Heart right ventricle (tissue), 16 donors: ENCODE results near the gene FZR1. TPM values are rescaled to one million over a fixed set of nuclear protein-coding genes. Genes with fewer than 3 reads are reported as not detected.
A peak's percentile ranks its signal among the peaks of the same experiment; 100 is the strongest.

Source experiments
- ATAC-seq, 8 donors: fragments of 200-7000 bp; cut with Tn5 transposase; one replicate each; pipeline ENCODE4 v1.9.1; 2020; ENCODE audit warnings: mild to moderate bottlenecking in 8 of 8, moderate library complexity in 8 of 8, moderate number of reproducible peaks in 1 of 8
- DNase-seq, 2 donors: peaks; one replicate each; pipeline ENCODE4 v3.0.0-alpha.2; 2020
- H3K27ac ChIP-seq, 10 donors: fragments of 200-600 bp; sonication (generic) in 2 of 10; one replicate each; pipeline versions ENCODE4 v1.5.0 to v1.8.0; 2020 to 2022; ENCODE audit warnings: mild to moderate bottlenecking in 3 of 10
- H3K27me3 ChIP-seq, 7 donors: fragments of 200-600 bp; one replicate each; pipeline ENCODE4 v1.8.0; 2021 to 2022; ENCODE audit warnings: mild to moderate bottlenecking in 2 of 7
- H3K36me3 ChIP-seq, 9 donors: fragments of 200-600 bp; sonication (generic) in 1 of 9; one replicate each; pipeline versions ENCODE4 v1.5.0 to v1.8.0; 2020 to 2022; ENCODE audit warnings: mild to moderate bottlenecking in 2 of 9
- H3K4me1 ChIP-seq, 9 donors: fragments of 200-600 bp; sonication (generic) in 1 of 9; one replicate each; pipeline versions ENCODE4 v1.5.0 to v1.8.0; 2020 to 2022; ENCODE audit warnings: mild to moderate bottlenecking in 4 of 9
- H3K4me3 ChIP-seq, 10 donors: fragments of 200-600 bp; sonication (generic) in 2 of 10; one replicate each; pipeline versions ENCODE4 v1.5.0 to v1.8.0; 2020 to 2022; ENCODE audit warnings: mild to moderate bottlenecking in 7 of 10, moderate library complexity in 2 of 10
- H3K9me3 ChIP-seq, 11 donors: fragments of 200-600 bp in 10 of 11; sonication (generic) in 2 of 11; one replicate each; pipeline versions ENCODE4 v1.5.0 to v1.8.0; 2013 to 2022; ENCODE audit warnings: mild to moderate bottlenecking in 2 of 11, control low read depth in 1 of 11, moderate library complexity in 1 of 11
- CTCF ChIP-seq, 9 donors: fragments of 200-600 bp; sonication (generic) in 2 of 9; IDR thresholded peaks; one replicate each; pipeline versions ENCODE4 v1.5.0 to v1.8.0; 2021 to 2022; ENCODE audit warnings: antibody characterized with exemption in 9 of 9, mild to moderate bottlenecking in 5 of 9, moderate library complexity in 1 of 9
- WGBS, 2 donors: extraction: QIAGEN DNeasy Blood & Tissue Kit; methylation state at CpG; one replicate each; pipeline ENCODE4 v1.1.7; 2013; ENCODE audit warnings: inconsistent platforms in 1 of 2; 5-methylcytosine and 5-hydroxymethylcytosine counted together
- intact Hi-C, 10 donors: fragments of 100-400 bp; cut with DNase I; formaldehyde crosslinking; loops; one replicate each; pipeline versions ENCODE4 v1.11.1 to v1.14.2; 2022
- polyA plus RNA-seq, 2 donors: library from polyadenylated mRNA; stranded (reverse); fragments of 200-250 nt; gene quantifications; one replicate each; pipeline ENCODE4 v1.2.3, GENCODE V29; 2013
- total RNA-seq, 10 donors: library from RNA; stranded (reverse); fragmentation: NEBNext Ultra II Directional in 3 of 10; extraction: Animal tissue kit (Norgen Biotek cat#: 25700) in 3 of 10; gene quantifications; one replicate each; pipeline versions ENCODE4 v1.2.1 to v1.2.4, GENCODE V29; 2021 to 2023
- donor health status: Arrhythmogenic right ventricular cardiomyopathy.
- donor health status: ischemic (EF 13 %, LVEDD 7.1; RV severe dilation, severe dysfunction).
- donor health status: healthy with polysubstance abuse.
- donor health status: DM: no; HTN: yes; CAD: no.
- donor health status: DM: no; HTN: no; CAD: no.
- donor health status: ischemic (EF 25% LVEDD 6.9; RV normal size, moderate dysfunction).
- donor health status: ischemic (EF 25% LVEDD 5.7; RV mildly dilated, moderate dysfunction).
- donor health status: healthy.
- donor health status: DM: yes; HTN: yes; CAD: no.
- donor health status: Ischemic cardiomyopathy.
- donor health status: ischemic (EF 35%, LVEDD 5.7; RV mildly dilated, moderate dysfunction).
- donor health status: nonischemic (EF 11% LVEDD 7.7; RV severe dilation, severe dysfunction).
- donor health status: DM: yes; HTN: yes; CAD: no.
- donor health status: PGD.
- donor health status: ischemic (EF 29% LVEDD 5.4; RV normal size, mild dysfunction).
- donor health status: nonischemic (EF 23%, LVEDD 6.1; RV moderate dilation, normal function).

The FZR1 gene
- total and polyA plus RNA-seq, 12 donors: 13.5 to 30.8 (median 24.7) TPM

GRCh38 chr19:3551792-3552095 is 45.6 kb downstream of the FZR1 start:
- intact Hi-C loops: loop anchor here in 4 of 10 donors (5.0 to 10.0 kb wide), 2 partner anchors 66 to 153 kb away; partner anchors contain the start of genes PIP5K1C (in 3 of the 4) and TJP3 (in 3 of the 4)
- peaks cover 10 to 62% (median 39%) of the 10 kb centered on the region in 9 donors for H3K4me1 ChIP-seq
- TF ChIP-seq CTCF (IDR thresholded peaks at IDR 0.05): no peak

DNA sequence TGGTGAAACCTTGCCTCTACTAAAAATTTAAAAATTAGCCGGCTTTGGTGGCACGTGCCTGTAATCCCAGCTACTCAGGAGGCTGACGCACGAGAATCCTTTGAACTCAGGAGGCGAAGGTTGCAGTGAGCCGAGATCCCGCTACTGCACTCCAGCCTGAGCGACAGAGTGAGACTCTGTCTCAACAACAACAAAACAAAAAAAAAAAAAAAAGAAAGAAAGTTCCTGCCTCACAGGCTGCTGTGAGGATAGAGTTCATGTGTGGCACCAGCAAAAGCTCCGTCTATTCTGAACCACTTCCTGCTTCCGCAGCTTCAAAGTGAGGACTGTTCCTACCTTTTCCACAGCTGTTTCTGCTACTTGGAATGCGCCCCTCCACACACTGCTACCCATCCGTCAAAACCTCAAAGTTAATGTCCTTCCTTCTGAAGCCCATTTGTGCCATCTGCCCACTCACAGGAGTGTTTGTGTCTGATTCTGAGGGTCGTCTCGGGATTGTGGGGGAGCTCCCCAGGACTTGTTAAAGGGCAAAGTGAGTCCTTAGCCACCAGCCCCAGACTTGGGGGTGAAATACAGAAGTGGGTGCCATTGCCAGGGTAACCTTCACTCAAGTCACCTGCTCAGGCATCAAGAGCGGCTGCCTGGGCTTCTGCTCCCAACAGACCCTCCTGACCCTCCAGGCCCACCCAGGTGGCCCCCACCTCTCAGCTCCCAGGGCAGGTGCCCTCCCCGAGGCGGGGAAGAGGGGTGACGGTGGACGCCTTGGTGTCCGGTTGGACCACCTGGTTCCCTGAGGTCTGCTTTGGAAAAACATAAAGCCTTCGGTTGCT is 48.4 kb downstream of the FZR1 start:
- peak overlapping the region in 3 of 10 donors; percentile 3 to 84 (median 18) for H3K4me3 ChIP-seq
- H3K4me1 ChIP-seq: peaks cover 10 to 55% (median 52%) of the 10 kb centered on the region in 9 donors
- peak overlapping the region in 8 of 10 donors; percentile 10 to 92 (median 76) for H3K27ac ChIP-seq
- no peak for TF ChIP-seq CTCF (IDR thresholded peaks at IDR 0.05)
- H3K27me3 ChIP-seq: no peaks in the 10 kb centered on the region
- peaks cover 0 to 10% (median 0%) of the 10 kb centered on the region in 9 donors for H3K36me3 ChIP-seq
- WGBS, 2 donors: 71 to 81% methylated on average over 21 of the region's 21 CpGs
- no peaks in the 10 kb centered on the region for H3K9me3 ChIP-seq
- intact Hi-C loops: loop anchor here in 4 of 10 donors (5.0 to 10.0 kb wide), 2 partner anchors 63 to 150 kb away; partner anchors contain the start of genes PIP5K1C (in 3 of the 4) and TJP3 (in 3 of the 4)
- DNase-seq (no peak), ATAC-seq (no peak)

More at GRCh38 chr19:3551792-3552095, 45.6 kb downstream of the FZR1 start:
- Histone ChIP-seq H3K27ac (peak overlapping the region in 1 of 10 donors; percentile 92), H3K36me3 (peaks cover 0 to 29% (median 0%) of the 10 kb centered on the region in 9 donors), H3K27me3 (no peaks in the 10 kb centered on the region), H3K4me3 (no peak overlapping the region), H3K9me3 (no peaks in the 10 kb centered on the region)
- WGBS, 2 donors: 78 to 84% methylated on average over 9 of the region's 9 CpGs
- ATAC-seq (no peak), DNase-seq (no peak)

DNA sequence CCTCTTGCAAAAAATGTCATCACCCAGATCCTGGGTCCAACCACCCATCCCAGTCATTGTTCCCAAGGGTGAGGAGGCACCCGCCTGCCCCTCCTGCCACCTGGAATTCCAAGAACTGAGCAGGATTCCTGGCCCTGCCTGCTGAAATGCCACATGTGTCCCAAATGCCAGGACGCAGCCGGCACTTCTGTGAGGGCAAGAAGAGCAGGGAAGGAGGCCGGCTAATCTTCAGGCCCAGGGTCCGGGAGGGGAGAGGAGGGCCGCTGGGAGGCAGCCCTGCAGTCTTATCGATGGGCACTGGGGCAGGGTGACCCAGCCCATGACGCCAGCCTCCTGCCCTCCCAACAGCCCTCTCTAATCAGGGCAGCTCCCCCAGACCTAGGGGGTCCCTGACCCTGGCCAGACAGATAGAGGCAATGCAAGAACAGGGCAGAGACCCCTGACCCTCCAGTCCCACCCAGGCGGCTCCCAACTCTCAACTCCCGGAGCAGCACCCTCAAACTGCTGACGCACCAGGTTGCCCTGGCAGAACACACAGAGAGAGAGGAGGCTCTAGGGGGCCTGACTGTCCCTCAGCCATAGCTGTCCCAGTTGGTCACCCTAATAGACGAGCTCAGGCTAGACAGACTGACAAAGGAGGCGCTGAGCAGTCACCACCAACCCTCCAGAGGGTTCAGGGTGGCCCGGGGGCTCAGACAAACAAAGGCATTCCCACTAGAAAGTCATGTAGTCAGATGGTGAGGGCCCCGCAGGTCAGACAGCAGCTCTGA is 49.7 kb downstream of the FZR1 start:
- Histone ChIP-seq H3K4me1 (peaks cover 10 to 55% (median 52%) of the 10 kb centered on the region in 9 donors), H3K27ac (peak overlapping the region in 3 of 10 donors; percentile 76 to 90 (median 83)), H3K9me3 (no peaks in the 10 kb centered on the region), H3K36me3 (peaks cover 0 to 4% (median 0%) of the 10 kb centered on the region in 9 donors), H3K27me3 (no peaks in the 10 kb centered on the region), H3K4me3 (peak overlapping the region in 9 of 10 donors; percentile 78 to 96 (median 91))
- no peak for TF ChIP-seq CTCF (IDR thresholded peaks at IDR 0.05)
- intact Hi-C loops: loop anchor here in 3 of 10 donors (10.0 kb wide), 1 partner anchor 149 kb away; the partner anchor contains the start of genes PIP5K1C (in 3 of the 3) and TJP3 (in 3 of the 3)
- no peak for ATAC-seq
- no peak for DNase-seq
- WGBS, 2 donors: 78 to 79% methylated on average over 15 of the region's 15 CpGs

- 34% methylated on average over 9 of the region's 9 CpGs for WGBS, 2 donors
- no peaks in the 10 kb centered on the region for H3K27me3 ChIP-seq
- no peaks in the 10 kb centered on the region for H3K9me3 ChIP-seq
- ATAC-seq (no peak), DNase-seq (no peak)
- intact Hi-C loops: loop anchor here in 3 of 10 donors (10.0 kb wide), 1 partner anchor 148 kb away; the partner anchor contains the start of genes PIP5K1C (in 3 of the 3) and TJP3 (in 3 of the 3)
- H3K4me1 ChIP-seq: peaks cover 10 to 55% (median 52%) of the 10 kb centered on the region in 9 donors
- peak overlapping the region; percentile 57 to 96 (median 89) for H3K4me3 ChIP-seq
- peak overlapping the region in 8 of 10 donors; percentile 54 to 90 (median 79) for H3K27ac ChIP-seq
- no peak for TF ChIP-seq CTCF (IDR thresholded peaks at IDR 0.05)
- no peaks in the 10 kb centered on the region for H3K36me3 ChIP-seq
Measured at GRCh38 chr19:3556423-3556977, 50.4 kb downstream of the FZR1 start.
